Measurements from ENCODE around the gene RNF212B.

The RNF212B gene

DNA sequence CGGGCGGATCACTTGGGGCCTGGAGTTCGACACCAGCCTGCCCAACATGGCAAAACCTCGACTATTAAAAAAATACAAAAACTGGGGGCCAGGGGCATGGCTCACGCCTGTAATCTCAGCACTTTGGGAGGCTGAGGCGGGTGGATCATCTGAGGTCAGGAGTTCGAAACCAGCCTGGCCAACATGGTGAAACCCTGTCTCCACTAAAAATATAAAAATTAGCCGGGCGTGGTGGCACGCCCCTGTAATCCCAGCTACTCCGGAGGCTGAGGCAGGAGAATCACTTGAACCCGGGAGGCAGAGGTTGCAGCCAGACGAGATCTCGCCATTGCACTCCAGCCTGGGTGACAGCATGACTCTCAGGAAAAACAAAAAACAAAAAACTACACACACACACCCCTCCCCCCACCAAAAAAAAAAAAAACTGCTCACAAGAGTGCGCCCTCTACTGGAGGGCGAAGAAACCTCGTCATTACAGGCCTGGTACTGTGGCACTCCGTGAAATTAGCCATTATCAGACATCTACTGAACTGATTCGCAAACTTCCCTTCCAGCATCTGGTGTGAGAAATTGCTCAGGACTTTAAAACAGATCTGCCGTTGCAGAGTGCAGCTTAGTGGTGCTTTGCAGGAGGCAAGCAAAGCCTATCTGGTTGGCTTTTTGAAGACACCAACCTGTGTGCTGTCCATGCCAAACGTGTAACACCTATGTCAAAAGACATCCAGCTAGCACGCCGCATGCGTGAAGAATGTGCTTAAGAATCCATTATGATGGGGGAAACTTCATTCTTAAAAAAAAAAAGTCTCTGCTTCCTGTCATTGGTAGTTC, 57.2 kb downstream of the RNF212B start (continued):
- TF ChIP-seq, protein P1, sequence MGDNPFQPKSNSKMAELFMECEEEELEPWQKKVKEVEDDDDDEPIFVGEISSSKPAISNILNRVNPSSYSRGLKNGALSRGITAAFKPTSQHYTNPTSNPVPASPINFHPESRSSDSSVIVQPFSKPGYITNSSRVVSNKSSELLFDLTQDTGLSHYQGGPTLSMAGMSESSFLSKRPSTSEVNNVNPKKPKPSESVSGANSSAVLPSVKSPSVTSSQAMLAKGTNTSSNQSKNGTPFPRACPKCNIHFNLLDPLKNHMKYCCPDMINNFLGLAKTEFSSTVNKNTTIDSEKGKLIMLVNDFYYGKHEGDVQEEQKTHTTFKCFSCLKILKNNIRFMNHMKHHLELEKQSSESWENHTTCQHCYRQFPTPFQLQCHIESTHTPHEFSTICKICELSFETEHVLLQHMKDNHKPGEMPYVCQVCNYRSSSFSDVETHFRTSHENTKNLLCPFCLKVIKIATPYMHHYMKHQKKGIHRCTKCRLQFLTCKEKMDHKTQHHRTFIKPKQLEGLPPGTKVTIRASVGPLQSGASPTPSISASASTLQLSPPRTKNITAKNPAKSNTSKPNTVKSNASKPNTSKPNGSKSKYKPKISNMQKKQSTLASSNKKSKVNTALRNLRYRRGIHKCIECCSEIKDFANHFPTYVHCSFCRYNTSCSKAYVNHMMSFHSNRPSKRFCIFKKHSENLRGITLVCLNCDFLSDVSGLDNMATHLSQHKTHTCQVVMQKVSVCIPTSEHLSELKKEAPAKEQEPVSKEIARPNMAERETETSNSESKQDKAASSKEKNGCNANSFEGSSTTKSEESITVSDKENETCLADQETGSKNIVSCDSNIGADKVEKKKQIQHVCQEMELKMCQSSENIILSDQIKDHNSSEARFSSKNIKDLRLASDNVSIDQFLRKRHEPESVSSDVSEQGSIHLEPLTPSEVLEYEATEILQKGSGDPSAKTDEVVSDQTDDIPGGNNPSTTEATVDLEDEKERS (tag by site-specific recombination; IDR thresholded peaks at IDR 0.05): no peak
- 0 out of 2 replicates have a peak, but pooled peaks have one; percentile 13 for TF ChIP-seq REPIN1 (tag by site-specific recombination; IDR thresholded peaks at IDR 0.05; ENCODE audit: low read depth)
- no peak for TF ChIP-seq GLIS2 (tag by site-specific recombination; IDR thresholded peaks at IDR 0.05)
- no peak for TF ChIP-seq ZNF23 (tag by site-specific recombination; IDR thresholded peaks at IDR 0.05; ENCODE audit: borderline replicate concordance)
- TF ChIP-seq, protein P2, sequence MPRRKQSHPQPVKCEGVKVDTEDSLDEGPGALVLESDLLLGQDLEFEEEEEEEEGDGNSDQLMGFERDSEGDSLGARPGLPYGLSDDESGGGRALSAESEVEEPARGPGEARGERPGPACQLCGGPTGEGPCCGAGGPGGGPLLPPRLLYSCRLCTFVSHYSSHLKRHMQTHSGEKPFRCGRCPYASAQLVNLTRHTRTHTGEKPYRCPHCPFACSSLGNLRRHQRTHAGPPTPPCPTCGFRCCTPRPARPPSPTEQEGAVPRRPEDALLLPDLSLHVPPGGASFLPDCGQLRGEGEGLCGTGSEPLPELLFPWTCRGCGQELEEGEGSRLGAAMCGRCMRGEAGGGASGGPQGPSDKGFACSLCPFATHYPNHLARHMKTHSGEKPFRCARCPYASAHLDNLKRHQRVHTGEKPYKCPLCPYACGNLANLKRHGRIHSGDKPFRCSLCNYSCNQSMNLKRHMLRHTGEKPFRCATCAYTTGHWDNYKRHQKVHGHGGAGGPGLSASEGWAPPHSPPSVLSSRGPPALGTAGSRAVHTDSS (tag by site-specific recombination; IDR thresholded peaks at IDR 0.05): no peak
- no peak for TF ChIP-seq ZNF548 (tag by site-specific recombination; IDR thresholded peaks at IDR 0.05)
- TF ChIP-seq, protein P3, sequence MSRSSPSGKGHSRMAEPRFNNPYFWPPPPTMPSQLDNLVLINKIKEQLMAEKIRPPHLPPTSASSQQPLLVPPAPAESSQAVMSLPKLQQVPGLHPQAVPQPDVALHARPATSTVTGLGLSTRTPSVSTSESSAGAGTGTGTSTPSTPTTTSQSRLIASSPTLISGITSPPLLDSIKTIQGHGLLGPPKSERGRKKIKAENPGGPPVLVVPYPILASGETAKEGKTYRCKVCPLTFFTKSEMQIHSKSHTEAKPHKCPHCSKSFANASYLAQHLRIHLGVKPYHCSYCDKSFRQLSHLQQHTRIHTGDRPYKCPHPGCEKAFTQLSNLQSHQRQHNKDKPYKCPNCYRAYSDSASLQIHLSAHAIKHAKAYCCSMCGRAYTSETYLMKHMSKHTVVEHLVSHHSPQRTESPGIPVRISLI (tag by site-specific recombination; IDR thresholded peaks at IDR 0.05): peak; percentile 97
- TF ChIP-seq, protein P4, sequence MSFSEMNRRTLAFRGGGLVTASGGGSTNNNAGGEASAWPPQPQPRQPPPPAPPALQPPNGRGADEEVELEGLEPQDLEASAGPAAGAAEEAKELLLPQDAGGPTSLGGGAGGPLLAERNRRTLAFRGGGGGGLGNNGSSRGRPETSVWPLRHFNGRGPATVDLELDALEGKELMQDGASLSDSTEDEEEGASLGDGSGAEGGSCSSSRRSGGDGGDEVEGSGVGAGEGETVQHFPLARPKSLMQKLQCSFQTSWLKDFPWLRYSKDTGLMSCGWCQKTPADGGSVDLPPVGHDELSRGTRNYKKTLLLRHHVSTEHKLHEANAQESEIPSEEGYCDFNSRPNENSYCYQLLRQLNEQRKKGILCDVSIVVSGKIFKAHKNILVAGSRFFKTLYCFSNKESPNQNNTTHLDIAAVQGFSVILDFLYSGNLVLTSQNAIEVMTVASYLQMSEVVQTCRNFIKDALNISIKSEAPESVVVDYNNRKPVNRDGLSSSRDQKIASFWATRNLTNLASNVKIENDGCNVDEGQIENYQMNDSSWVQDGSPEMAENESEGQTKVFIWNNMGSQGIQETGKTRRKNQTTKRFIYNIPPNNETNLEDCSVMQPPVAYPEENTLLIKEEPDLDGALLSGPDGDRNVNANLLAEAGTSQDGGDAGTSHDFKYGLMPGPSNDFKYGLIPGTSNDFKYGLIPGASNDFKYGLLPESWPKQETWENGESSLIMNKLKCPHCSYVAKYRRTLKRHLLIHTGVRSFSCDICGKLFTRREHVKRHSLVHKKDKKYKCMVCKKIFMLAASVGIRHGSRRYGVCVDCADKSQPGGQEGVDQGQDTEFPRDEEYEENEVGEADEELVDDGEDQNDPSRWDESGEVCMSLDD (tag by site-specific recombination; IDR thresholded peaks at IDR 0.05): no peak
- no peak for TF ChIP-seq ZNF248 (tag by site-specific recombination; IDR thresholded peaks at IDR 0.05)
- no peak for TF ChIP-seq ZNF169 (tag by site-specific recombination; IDR thresholded peaks at IDR 0.05)
- no peak for TF ChIP-seq ZNF416 (tag by site-specific recombination; IDR thresholded peaks at IDR 0.05)
- peak; percentile 60 for TF ChIP-seq ZNF654 (tag by site-specific recombination; IDR thresholded peaks at IDR 0.05; ENCODE audit: low read depth)
- TF ChIP-seq WT1 (tag by site-specific recombination; IDR thresholded peaks at IDR 0.05): no peak
- TF ChIP-seq ZNF501 (tag by site-specific recombination; IDR thresholded peaks at IDR 0.05): no peak
- TF ChIP-seq ZNF76 (tag by site-specific recombination; IDR thresholded peaks at IDR 0.05; ENCODE audit: borderline replicate concordance, low read depth): no peak
- no peak for TF ChIP-seq FEZF1 (tag by site-specific recombination; IDR thresholded peaks at IDR 0.05)
- TF ChIP-seq ZNF558 (tag by site-specific recombination; IDR thresholded peaks at IDR 0.05): no peak
- no peak for TF ChIP-seq ZNF426 (tag by site-specific recombination; IDR thresholded peaks at IDR 0.05)

All from HEK293 (cell line).